GM10266 (cell line): ENCODE results near the gene TUFT1.

Source experiments
- DNase-seq: peaks from one replicate; pipeline ENCODE4 v3.0.0; 2012; ENCODE audit errors: extremely low spot score
- TF ChIP-seq, protein P1 (sequence below): IDR thresholded peaks from 2 replicates; pipeline ENCODE4 v1.5.1; 2012; ENCODE audit warnings: mild to moderate bottlenecking, low read depth; ENCODE audit not compliant: control insufficient read depth, insufficient read depth; ENCODE audit errors: missing control alignments

Gene TUFT1

DNA sequence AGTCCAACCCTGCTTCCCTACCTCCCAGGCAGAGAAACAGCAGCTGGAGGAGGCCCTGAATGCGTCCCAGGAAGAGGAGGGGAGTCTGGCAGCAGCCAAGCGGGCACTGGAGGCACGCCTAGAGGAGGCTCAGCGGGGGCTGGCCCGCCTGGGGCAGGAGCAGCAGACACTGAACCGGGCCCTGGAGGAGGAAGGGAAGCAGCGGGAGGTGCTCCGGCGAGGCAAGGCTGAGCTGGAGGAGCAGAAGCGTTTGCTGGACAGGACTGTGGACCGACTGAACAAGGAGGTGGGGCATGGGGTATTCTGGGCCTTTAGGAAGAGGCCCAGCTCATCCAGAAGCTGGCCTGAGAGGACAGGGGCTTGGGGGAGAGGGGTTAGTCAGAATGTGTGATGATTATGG, 9.6 kb upstream of the TUFT1 start:
- TF ChIP-seq, protein P1, sequence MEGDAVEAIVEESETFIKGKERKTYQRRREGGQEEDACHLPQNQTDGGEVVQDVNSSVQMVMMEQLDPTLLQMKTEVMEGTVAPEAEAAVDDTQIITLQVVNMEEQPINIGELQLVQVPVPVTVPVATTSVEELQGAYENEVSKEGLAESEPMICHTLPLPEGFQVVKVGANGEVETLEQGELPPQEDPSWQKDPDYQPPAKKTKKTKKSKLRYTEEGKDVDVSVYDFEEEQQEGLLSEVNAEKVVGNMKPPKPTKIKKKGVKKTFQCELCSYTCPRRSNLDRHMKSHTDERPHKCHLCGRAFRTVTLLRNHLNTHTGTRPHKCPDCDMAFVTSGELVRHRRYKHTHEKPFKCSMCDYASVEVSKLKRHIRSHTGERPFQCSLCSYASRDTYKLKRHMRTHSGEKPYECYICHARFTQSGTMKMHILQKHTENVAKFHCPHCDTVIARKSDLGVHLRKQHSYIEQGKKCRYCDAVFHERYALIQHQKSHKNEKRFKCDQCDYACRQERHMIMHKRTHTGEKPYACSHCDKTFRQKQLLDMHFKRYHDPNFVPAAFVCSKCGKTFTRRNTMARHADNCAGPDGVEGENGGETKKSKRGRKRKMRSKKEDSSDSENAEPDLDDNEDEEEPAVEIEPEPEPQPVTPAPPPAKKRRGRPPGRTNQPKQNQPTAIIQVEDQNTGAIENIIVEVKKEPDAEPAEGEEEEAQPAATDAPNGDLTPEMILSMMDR = no peak
- no peak for DNase-seq

- TF ChIP-seq, protein P1 = no peak
- no peak for DNase-seq
Observed at GRCh38 chr1:151533870-151534269, 6.2 kb upstream of the TUFT1 start.

DNA sequence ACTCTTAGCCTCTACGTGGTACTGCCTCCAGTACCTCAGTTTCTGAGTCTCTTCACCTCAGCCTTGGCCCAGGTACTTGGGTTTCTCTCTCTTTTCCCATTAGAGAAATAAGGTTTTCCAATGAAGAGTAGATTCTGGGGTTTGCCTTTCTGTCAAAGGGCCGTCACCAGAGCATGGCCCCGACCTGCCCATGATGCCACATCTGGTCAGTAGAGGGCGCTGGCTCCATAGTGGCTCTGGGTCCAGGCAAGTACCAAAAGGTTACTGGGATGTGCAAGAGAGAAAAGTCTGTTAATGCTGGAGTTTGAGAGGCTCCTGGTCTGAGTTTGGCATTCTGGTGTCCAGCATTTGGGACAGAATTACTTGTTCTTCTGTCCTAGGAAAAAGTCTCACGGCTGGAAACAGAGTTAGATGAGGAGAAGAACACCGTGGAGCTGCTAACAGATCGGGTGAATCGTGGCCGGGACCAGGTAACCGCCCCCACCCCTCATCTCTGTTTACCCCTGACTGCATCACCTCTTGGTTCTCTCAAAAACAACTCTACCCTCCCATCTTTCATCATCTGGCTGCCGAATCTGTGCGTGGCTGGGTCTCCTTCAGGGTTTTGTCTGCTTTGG, 5.3 kb upstream of the TUFT1 start:
- peak; percentile 77 for DNase-seq

DNA sequence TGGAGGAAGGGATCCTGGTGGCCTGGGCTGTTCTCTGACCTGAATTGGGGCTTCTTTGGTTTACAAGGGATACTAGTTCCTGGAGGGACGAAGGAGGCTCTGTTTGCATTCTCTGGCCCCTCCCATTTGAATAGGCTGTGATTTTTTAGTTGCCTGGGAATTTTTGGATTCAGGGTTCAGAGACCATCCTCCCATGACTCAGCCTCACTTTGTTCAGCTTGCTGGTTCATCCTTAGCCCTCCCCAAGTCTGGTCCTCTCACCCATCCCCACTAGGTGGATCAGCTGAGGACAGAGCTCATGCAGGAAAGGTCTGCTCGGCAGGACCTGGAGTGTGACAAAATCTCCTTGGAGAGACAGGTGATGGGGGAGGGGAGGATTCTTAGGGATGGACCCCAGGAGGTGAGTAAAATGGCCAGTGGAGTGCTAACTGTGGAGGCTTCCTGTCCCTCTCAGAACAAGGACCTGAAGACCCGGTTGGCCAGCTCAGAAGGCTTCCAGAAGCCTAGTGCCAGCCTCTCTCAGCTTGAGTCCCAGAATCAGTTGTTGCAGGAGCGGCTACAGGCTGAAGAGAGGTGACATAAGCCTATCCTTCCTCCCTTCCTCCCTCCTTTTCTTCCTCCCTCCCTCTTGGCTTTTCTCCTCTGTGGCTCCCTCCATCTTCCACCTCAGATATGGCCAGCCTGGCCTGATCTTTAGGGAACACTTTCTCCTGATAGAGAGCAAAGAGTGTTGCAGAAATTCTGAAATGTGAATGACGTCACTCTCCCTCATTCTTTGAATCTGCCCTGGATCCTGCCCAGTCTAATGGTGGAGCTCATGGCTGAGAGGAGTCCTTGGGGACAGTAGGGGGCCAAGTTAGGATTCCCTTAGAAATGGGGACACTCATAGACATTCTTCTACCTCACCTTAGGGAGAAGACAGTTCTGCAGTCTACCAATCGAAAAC, 4.5 kb upstream of the TUFT1 start:
- TF ChIP-seq, protein P1 = no peak
- no peak for DNase-seq

More for the DNA sequence above, 5.3 kb upstream of the TUFT1 start:
- TF ChIP-seq, protein P1 = peak; percentile 89

- no peak for DNase-seq
- TF ChIP-seq, protein P1 = no peak
Observed at GRCh38 chr1:151536499-151536898, 3.6 kb upstream of the TUFT1 start.

DNA sequence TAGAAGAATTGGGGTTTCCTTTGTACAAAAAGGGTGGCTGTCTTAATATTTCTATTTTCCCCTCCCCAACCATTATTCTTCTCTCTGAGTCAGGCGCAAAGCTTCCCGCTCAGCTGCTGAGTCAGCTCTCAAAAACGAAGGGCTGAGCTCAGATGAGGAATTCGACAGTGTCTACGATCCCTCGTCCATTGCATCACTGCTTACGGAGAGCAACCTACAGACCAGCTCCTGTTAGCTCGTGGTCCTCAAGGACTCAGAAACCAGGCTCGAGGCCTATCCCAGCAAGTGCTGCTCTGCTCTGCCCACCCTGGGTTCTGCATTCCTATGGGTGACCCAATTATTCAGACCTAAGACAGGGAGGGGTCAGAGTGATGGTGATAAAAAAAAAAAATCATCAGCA, 3.0 kb upstream of the TUFT1 start:
- TF ChIP-seq, protein P1 = no peak
- DNase-seq = no peak
